ENCODE data around the gene ELAVL1. TPM values are rescaled to one million over a fixed set of nuclear protein-coding genes. Genes with fewer than 3 reads are reported as not detected.

The ELAVL1 gene
- total RNA-seq, 1 donor from 2014 or later, result 67.9 TPM

- H3K27ac Mint-ChIP-seq (ENCODE audit: unreplicated experiment), result no peak overlapping the region
- no peak for DNase-seq (ENCODE audit: low spot score)
- H3K27me3 Mint-ChIP-seq (ENCODE audit: low read depth), result no peaks in the 10 kb centered on the region
- TF ChIP-seq CTCF (IDR thresholded peaks at IDR 0.05), result no peak
- no peaks in the 10 kb centered on the region for H3K9me3 Mint-ChIP-seq (ENCODE audit: low read depth)
- H3K4me1 Mint-ChIP-seq (ENCODE audit: low read depth), result peaks cover 30% of the 10 kb centered on the region
- H3K36me3 Mint-ChIP-seq (ENCODE audit: low read depth), result peaks cover 11% of the 10 kb centered on the region
- H3K4me3 Mint-ChIP-seq (ENCODE audit: unreplicated experiment), result peak overlapping the region; percentile 38
These were observed 64.6 kb downstream of the ELAVL1 start for GRCh38 chr19:7940841-7941240.

DNA sequence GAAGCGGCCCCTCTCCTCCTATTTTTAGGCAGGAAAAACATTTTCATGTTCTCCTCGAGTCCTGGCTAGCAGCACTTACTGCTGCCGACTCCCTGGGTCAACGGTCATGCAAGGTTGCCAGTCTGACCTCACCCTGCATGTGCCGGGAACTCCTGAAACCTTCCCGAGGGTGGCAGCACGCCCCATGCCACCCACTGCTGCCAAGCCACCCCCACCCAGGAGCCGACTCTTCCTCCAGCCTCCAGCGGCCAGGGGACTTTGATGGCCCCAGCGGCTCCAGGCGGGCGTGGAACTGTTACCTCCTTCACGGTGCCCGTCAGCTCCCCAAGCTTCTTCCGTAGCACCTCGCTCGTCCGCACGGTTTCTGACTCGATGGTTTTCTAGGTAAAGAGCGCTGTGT, 70.7 kb downstream of the ELAVL1 start:
- Mint-ChIP-seq H3K4me3 (ENCODE audit: unreplicated experiment) (no peak overlapping the region), H3K27ac (ENCODE audit: unreplicated experiment) (peak overlapping the region; percentile 41), H3K36me3 (ENCODE audit: low read depth) (peaks cover 14% of the 10 kb centered on the region), H3K4me1 (ENCODE audit: low read depth) (peaks cover 3% of the 10 kb centered on the region), H3K9me3 (ENCODE audit: low read depth) (no peaks in the 10 kb centered on the region), H3K27me3 (ENCODE audit: low read depth) (no peaks in the 10 kb centered on the region)
- no peak for TF ChIP-seq CTCF (IDR thresholded peaks at IDR 0.05)
- DNase-seq (ENCODE audit: low spot score), result no peak

DNA sequence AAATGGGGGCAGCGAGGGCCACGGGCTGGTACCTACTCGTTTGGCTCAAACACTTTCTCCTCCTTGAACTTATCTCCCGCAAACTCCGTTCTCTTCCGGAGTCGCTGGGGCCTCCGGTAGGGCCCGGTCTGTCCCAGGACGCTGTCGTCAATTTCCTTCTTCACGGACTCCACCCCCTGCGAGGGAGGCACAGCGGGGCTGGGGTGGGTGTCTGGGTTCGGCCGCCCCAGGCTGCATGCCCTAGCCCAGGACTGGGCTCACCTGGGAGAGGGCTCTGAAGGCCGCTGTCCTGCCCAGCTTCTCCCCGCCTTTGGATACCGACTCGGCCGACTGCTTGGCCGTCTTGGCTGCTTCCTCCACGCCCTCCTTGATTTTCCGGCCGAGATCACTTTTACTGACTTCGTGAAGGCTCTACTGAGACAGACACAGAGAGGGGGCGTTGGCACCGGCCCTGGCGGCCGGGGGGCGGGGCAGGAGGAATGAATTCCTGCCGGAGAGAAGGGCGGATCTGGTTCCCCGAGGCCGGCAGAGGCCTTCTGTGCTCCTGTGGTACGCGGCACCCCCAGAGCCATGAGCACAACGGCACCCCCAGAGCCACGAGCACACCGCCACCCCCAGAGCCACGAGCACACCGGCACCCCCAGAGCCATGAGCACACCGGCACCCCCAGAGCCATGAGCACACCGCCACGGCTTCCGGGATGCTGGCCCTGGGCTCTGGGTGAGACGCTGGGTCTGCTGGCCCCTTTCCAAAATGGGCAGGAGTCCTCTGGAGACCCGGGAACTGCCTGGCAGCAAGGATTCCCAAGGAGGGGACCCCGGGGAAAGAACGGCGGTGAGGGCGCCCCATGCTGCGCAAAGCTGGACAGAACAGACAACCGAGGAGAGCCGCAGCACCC, 71.4 kb downstream of the ELAVL1 start:
- peaks cover 14% of the 10 kb centered on the region for H3K36me3 Mint-ChIP-seq (ENCODE audit: low read depth)
- H3K27ac Mint-ChIP-seq (ENCODE audit: unreplicated experiment), result no peak overlapping the region
- H3K27me3 Mint-ChIP-seq (ENCODE audit: low read depth), result no peaks in the 10 kb centered on the region
- peaks cover 10% of the 10 kb centered on the region for H3K4me1 Mint-ChIP-seq (ENCODE audit: low read depth)
- DNase-seq (ENCODE audit: low spot score), result peak; percentile 74
- TF ChIP-seq CTCF (IDR thresholded peaks at IDR 0.05), result peak; percentile 29
- no peak overlapping the region for H3K4me3 Mint-ChIP-seq (ENCODE audit: unreplicated experiment)
- H3K9me3 Mint-ChIP-seq (ENCODE audit: low read depth), result no peaks in the 10 kb centered on the region

- H3K27me3 Mint-ChIP-seq (ENCODE audit: low read depth), result no peaks in the 10 kb centered on the region
These were observed 72.0 kb downstream of the ELAVL1 start for GRCh38 chr19:7933411-7933810.

DNA sequence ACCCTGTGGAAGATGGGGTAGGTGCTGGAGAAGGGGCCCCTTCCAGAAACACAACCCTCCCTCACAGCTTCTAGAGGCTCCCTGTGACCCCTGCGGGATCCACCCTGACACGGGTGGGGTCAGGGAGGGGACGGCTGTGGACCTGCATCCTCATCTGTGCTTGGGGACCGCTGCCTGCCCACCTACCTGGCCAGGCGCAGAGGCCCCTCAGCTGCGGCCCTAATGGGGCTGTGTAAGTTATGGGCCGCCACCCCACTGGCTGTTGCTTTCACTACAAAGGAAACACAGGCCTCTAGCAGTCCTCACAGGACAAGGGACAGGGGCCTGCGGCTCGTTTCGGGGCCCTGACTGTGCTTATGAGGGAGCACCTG, 72.5 kb downstream of the ELAVL1 start:
- no peaks in the 10 kb centered on the region for H3K27me3 Mint-ChIP-seq (ENCODE audit: low read depth)
- no peak for TF ChIP-seq CTCF (IDR thresholded peaks at IDR 0.05)
- H3K9me3 Mint-ChIP-seq (ENCODE audit: low read depth), result no peaks in the 10 kb centered on the region
- DNase-seq (ENCODE audit: low spot score), result no peak
- H3K4me3 Mint-ChIP-seq (ENCODE audit: unreplicated experiment), result no peak overlapping the region
- peaks cover 10% of the 10 kb centered on the region for H3K36me3 Mint-ChIP-seq (ENCODE audit: low read depth)
- peaks cover 22% of the 10 kb centered on the region for H3K4me1 Mint-ChIP-seq (ENCODE audit: low read depth)
- H3K27ac Mint-ChIP-seq (ENCODE audit: unreplicated experiment), result no peak overlapping the region

More at GRCh38 chr19:7933411-7933810, 72.0 kb downstream of the ELAVL1 start:
- H3K27ac Mint-ChIP-seq (ENCODE audit: unreplicated experiment), result no peak overlapping the region
- H3K9me3 Mint-ChIP-seq (ENCODE audit: low read depth), result no peaks in the 10 kb centered on the region
- H3K4me3 Mint-ChIP-seq (ENCODE audit: unreplicated experiment), result no peak overlapping the region
- peaks cover 11% of the 10 kb centered on the region for H3K36me3 Mint-ChIP-seq (ENCODE audit: low read depth)
- DNase-seq (ENCODE audit: low spot score), result no peak
- H3K4me1 Mint-ChIP-seq (ENCODE audit: low read depth), result peaks cover 17% of the 10 kb centered on the region
- TF ChIP-seq CTCF (IDR thresholded peaks at IDR 0.05), result peak; percentile 64

Data from chondrocyte (in vitro differentiated cells).